H9 (cell line): ENCODE measurements around the gene TPPP. TPM values are rescaled to one million over a fixed set of nuclear protein-coding genes. Genes with fewer than 3 reads are reported as not detected.

Experiments used
- DNase-seq: peaks from one replicate; pipeline ENCODE4 v3.0.0-alpha.2; 2017
- H2AFZ ChIP-seq: one replicate; pipeline ENCODE4 v1.6.1; 2013; ENCODE audit warnings: mild to moderate bottlenecking, low read length, control low read depth, moderate library complexity
- H2AK5ac ChIP-seq: 2 replicates; pipeline ENCODE4 v1.6.1; 2013; ENCODE audit warnings: low read length, control low read depth, mixed read lengths; ENCODE audit not compliant: insufficient read length
- H2BK120ac ChIP-seq: one replicate; pipeline ENCODE4 v1.6.1; 2013; ENCODE audit warnings: low read depth, mild to moderate bottlenecking, low read length, control low read depth, inconsistent platforms; ENCODE audit not compliant: poor library complexity, severe bottlenecking
- H2BK12ac ChIP-seq: 2 replicates; pipeline ENCODE4 v1.6.1; 2013; ENCODE audit warnings: low read length, control low read depth, mixed read lengths, low read depth; ENCODE audit not compliant: insufficient read length
- H2BK15ac ChIP-seq: 2 replicates; pipeline ENCODE4 v1.6.1; 2013; ENCODE audit warnings: low read depth, low read length, control low read depth
- H2BK20ac ChIP-seq: one replicate; pipeline ENCODE4 v1.6.1; 2013; ENCODE audit warnings: low read depth, mild to moderate bottlenecking, low read length, control low read depth, inconsistent platforms; ENCODE audit not compliant: poor library complexity, severe bottlenecking
- H2BK5ac ChIP-seq: 2 replicates; pipeline ENCODE4 v1.6.1; 2013; ENCODE audit warnings: low read length, control low read depth, mixed read lengths; ENCODE audit not compliant: insufficient read length
- H3K14ac ChIP-seq: 2 replicates; pipeline ENCODE4 v1.6.1; 2013; ENCODE audit warnings: low read length, control low read depth; ENCODE audit not compliant: insufficient read depth
- H3K18ac ChIP-seq: 2 replicates; pipeline ENCODE4 v1.6.1; 2013; ENCODE audit warnings: low read depth, mild to moderate bottlenecking, mixed read lengths, low read length, control low read depth; ENCODE audit not compliant: insufficient read length
- H3K23ac ChIP-seq: 2 replicates; pipeline ENCODE4 v1.6.1; 2013; ENCODE audit warnings: low read length, control low read depth, mixed read lengths, low read depth; ENCODE audit not compliant: insufficient read length
- H3K23me2 ChIP-seq: 2 replicates; pipeline ENCODE4 v1.6.1; 2013; ENCODE audit warnings: low read depth, mild to moderate bottlenecking, mixed read lengths, low read length, control low read depth; ENCODE audit not compliant: insufficient read length, poor library complexity, severe bottlenecking
- H3K27ac ChIP-seq: 2 replicates; pipeline ENCODE4 v1.5.1; 2013; ENCODE audit warnings: low read length, control low read depth, mixed read lengths, low read depth; ENCODE audit not compliant: insufficient read length
- H3K27me3 ChIP-seq: 2 replicates; pipeline ENCODE4 v1.6.1; 2013; ENCODE audit warnings: low read length, control low read depth, inconsistent platforms; ENCODE audit not compliant: insufficient read depth
- H3K4ac ChIP-seq: 2 replicates; pipeline ENCODE4 v1.6.1; 2013; ENCODE audit warnings: low read depth, mild to moderate bottlenecking, control low read depth, inconsistent platforms, low read length, moderate library complexity
- H3K4me1 ChIP-seq: 2 replicates; pipeline ENCODE4 v1.6.1; 2013; ENCODE audit warnings: low read length, control low read depth, inconsistent platforms; ENCODE audit not compliant: insufficient read depth
- H3K4me2 ChIP-seq: 2 replicates; pipeline ENCODE4 v1.6.1; 2013; ENCODE audit warnings: low read length, control low read depth, mixed read lengths; ENCODE audit not compliant: insufficient read length, insufficient read depth
- H3K56ac ChIP-seq: 2 replicates; pipeline ENCODE4 v1.6.1; 2013; ENCODE audit warnings: low read depth, mild to moderate bottlenecking, mixed read lengths, low read length, control low read depth; ENCODE audit not compliant: insufficient read length
- H3K79me1 ChIP-seq: 2 replicates; pipeline ENCODE4 v1.6.1; 2013; ENCODE audit warnings: low read depth, mild to moderate bottlenecking, moderate library complexity, low read length, control low read depth, inconsistent platforms; ENCODE audit not compliant: insufficient read depth, poor library complexity, severe bottlenecking
- H3K79me2 ChIP-seq: 2 replicates; pipeline ENCODE4 v1.6.1; 2013; ENCODE audit warnings: low read length, control low read depth, inconsistent platforms; ENCODE audit not compliant: insufficient read depth
- H3K9ac ChIP-seq: 2 replicates; pipeline ENCODE4 v1.6.1; 2013; ENCODE audit warnings: low read length, control low read depth, mixed read lengths; ENCODE audit not compliant: insufficient read length; ENCODE audit errors: extremely low read depth
- H3K9me3 ChIP-seq: one replicate; pipeline ENCODE4 v1.6.1; 2013; ENCODE audit warnings: low read depth, low read length, inconsistent platforms; ENCODE audit not compliant: control insufficient read depth
- H3T11ph ChIP-seq: one replicate; pipeline ENCODE4 v1.6.1; 2013; ENCODE audit warnings: mild to moderate bottlenecking, low read length, control low read depth, inconsistent platforms
- H4K20me1 ChIP-seq: one replicate; pipeline ENCODE4 v1.6.1; 2013; ENCODE audit not compliant: control insufficient read depth, insufficient read length, insufficient read depth
- H4K5ac ChIP-seq: 2 replicates; pipeline ENCODE4 v1.6.1; 2013; ENCODE audit warnings: low read depth, mild to moderate bottlenecking, mixed read lengths, low read length, control low read depth; ENCODE audit not compliant: insufficient read length
- H4K8ac ChIP-seq: replicated peaks from 2 replicates; pipeline ENCODE4 v1.6.1; 2013; ENCODE audit warnings: low read length, control low read depth, mixed read lengths, low read depth; ENCODE audit not compliant: insufficient read length
- H4K91ac ChIP-seq: 2 replicates; pipeline ENCODE4 v1.6.1; 2013; ENCODE audit warnings: low read depth, mild to moderate bottlenecking, moderate library complexity, mixed read lengths, low read length, control low read depth; ENCODE audit not compliant: insufficient read length
- H3K27ac Mint-ChIP-seq, 3 experiments: 2 replicates in 2 of 3; 3 replicates in 1 of 3; pipeline ENCODE4 v1.8.0; 2020 to 2021; ENCODE audit warnings: mixed read lengths in 3 of 3, mild to moderate bottlenecking in 1 of 3, moderate library complexity in 1 of 3
- H3K27me3 Mint-ChIP-seq: 2 replicates; pipeline ENCODE4 v1.8.0; 2021; ENCODE audit warnings: low read depth, mild to moderate bottlenecking, moderate library complexity, mixed read lengths
- H3K36me3 Mint-ChIP-seq, 3 experiments: 2 replicates in 2 of 3; 3 replicates in 1 of 3; pipeline ENCODE4 v1.8.0; 2020 to 2021; ENCODE audit warnings: low read depth in 3 of 3, mixed read lengths in 3 of 3; ENCODE audit not compliant: insufficient read depth in 1 of 3
- H3K4me1 Mint-ChIP-seq, 2 experiments: 2 replicates each; pipeline ENCODE4 v1.8.0; 2020; ENCODE audit warnings: mixed read lengths in 2 of 2
- H3K4me3 Mint-ChIP-seq, 2 experiments: 2 replicates in 1 of 2; 3 replicates in 1 of 2; pipeline ENCODE4 v1.8.0; 2020 to 2021; ENCODE audit warnings: mild to moderate bottlenecking in 2 of 2, mixed read lengths in 2 of 2, moderate library complexity in 1 of 2
- H3K9me3 Mint-ChIP-seq, 2 experiments: 2 replicates in 1 of 2; 3 replicates in 1 of 2; pipeline ENCODE4 v1.8.0; 2020; ENCODE audit warnings: mild to moderate bottlenecking in 2 of 2, mixed read lengths in 2 of 2, moderate library complexity in 1 of 2
- WGBS: extraction: QIAGEN DNeasy Blood & Tissue Kit; methylation state at CpG from one replicate; pipeline ENCODE4 v1.1.7; 2013; ENCODE audit warnings: missing lambda C conversion rate, low lambda C conversion rate, mixed read lengths; ENCODE audit not compliant: insufficient read length; ENCODE audit errors: extremely low coverage; 5-methylcytosine and 5-hydroxymethylcytosine counted together
- total RNA-seq: library from RNA; stranded (reverse); gene quantifications from 2 replicates; pipeline ENCODE4 v1.2.1, GENCODE V29; 2021
- TF ChIP-seq, protein P1 (sequence below): fragments of 200-600 bp; sonication (generic); conservative IDR thresholded peaks from 3 replicates; pipeline ENCODE4 v1.8.0; 2021; ENCODE audit warnings: antibody characterized with exemption, mild to moderate bottlenecking

TPPP gene
- total RNA-seq, 1 experiment from 2014 or later, result 0.44 TPM

DNA sequence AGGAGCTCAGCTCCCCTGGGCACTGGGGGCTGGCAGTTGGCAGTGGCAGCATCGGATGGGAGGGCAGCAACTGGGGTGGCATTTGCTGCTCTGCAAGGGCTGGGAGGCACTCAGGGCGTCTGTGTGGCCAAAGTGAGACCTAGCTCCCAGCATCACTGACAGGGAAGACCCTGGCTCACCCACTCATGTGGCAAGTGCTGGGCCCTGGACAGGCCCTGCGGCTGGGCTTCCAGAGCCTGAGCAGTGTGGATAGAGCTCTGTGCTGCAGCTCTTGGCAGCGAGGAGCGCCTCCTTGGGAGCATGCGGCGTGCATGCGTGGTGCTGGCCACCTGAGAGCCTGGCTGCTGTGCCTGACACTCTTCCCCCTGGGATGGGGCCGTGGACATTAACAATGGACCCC, 70.8 kb downstream of the TPPP start:
- Mint-ChIP-seq H3K4me3 (no peak overlapping the region), H3K4me1 (no peaks in the 10 kb centered on the region), H3K27ac (no peak overlapping the region), H3K9me3 (no peaks in the 10 kb centered on the region), H3K27me3 (no peaks in the 10 kb centered on the region), H3K36me3 (peaks cover 47 to 82% (median 80%) of the 10 kb centered on the region in 3 experiments; a peak in 6 of 7 replicates)
- no peak overlapping the region for H3K4me2 ChIP-seq
- no peak overlapping the region for H2BK20ac ChIP-seq
- TF ChIP-seq, protein P1, sequence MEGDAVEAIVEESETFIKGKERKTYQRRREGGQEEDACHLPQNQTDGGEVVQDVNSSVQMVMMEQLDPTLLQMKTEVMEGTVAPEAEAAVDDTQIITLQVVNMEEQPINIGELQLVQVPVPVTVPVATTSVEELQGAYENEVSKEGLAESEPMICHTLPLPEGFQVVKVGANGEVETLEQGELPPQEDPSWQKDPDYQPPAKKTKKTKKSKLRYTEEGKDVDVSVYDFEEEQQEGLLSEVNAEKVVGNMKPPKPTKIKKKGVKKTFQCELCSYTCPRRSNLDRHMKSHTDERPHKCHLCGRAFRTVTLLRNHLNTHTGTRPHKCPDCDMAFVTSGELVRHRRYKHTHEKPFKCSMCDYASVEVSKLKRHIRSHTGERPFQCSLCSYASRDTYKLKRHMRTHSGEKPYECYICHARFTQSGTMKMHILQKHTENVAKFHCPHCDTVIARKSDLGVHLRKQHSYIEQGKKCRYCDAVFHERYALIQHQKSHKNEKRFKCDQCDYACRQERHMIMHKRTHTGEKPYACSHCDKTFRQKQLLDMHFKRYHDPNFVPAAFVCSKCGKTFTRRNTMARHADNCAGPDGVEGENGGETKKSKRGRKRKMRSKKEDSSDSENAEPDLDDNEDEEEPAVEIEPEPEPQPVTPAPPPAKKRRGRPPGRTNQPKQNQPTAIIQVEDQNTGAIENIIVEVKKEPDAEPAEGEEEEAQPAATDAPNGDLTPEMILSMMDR, result no peak
- H3K9ac ChIP-seq, result no peak overlapping the region
- no peak overlapping the region for H2BK12ac ChIP-seq
- H2BK5ac ChIP-seq, result no peak overlapping the region
- no peak overlapping the region for H3K14ac ChIP-seq
- no peaks in the 10 kb centered on the region for H3K27me3 ChIP-seq
- no peak overlapping the region for H3T11ph ChIP-seq
- H3K79me2 ChIP-seq, result peaks cover 4% of the 10 kb centered on the region; the same call in 1 of the 2 replicates
- no peak overlapping the region for H4K5ac ChIP-seq
- H4K91ac ChIP-seq, result no peak overlapping the region
- no peak overlapping the region for H2AK5ac ChIP-seq
- no CpG with 5 or more reads among the region's 9 CpGs for WGBS
- H3K56ac ChIP-seq, result no peak overlapping the region
- H2BK120ac ChIP-seq, result no peak overlapping the region
- H2BK15ac ChIP-seq, result no peak overlapping the region
- no peak for DNase-seq
- no peak overlapping the region for H4K8ac ChIP-seq
- H3K9me3 ChIP-seq, result no peaks in the 10 kb centered on the region
- no peak overlapping the region for H3K27ac ChIP-seq
- H3K23me2 ChIP-seq, result no peaks in the 10 kb centered on the region
- no peak overlapping the region for H3K18ac ChIP-seq
- H3K79me1 ChIP-seq, result no peaks in the 10 kb centered on the region
- no peaks in the 10 kb centered on the region for H3K4me1 ChIP-seq
- H3K23ac ChIP-seq, result no peak overlapping the region
- no peak overlapping the region for H2AFZ ChIP-seq
- H3K4ac ChIP-seq, result no peak overlapping the region
- no peaks in the 10 kb centered on the region for H4K20me1 ChIP-seq
